ENCODE data around the gene TRPV2.
"Not testable (repeated sequence)": the region's sequence is repeated elsewhere in the genome, so short reads cannot be mapped to it uniquely, and the experiment has no call there.

TRPV2 gene

DNA sequence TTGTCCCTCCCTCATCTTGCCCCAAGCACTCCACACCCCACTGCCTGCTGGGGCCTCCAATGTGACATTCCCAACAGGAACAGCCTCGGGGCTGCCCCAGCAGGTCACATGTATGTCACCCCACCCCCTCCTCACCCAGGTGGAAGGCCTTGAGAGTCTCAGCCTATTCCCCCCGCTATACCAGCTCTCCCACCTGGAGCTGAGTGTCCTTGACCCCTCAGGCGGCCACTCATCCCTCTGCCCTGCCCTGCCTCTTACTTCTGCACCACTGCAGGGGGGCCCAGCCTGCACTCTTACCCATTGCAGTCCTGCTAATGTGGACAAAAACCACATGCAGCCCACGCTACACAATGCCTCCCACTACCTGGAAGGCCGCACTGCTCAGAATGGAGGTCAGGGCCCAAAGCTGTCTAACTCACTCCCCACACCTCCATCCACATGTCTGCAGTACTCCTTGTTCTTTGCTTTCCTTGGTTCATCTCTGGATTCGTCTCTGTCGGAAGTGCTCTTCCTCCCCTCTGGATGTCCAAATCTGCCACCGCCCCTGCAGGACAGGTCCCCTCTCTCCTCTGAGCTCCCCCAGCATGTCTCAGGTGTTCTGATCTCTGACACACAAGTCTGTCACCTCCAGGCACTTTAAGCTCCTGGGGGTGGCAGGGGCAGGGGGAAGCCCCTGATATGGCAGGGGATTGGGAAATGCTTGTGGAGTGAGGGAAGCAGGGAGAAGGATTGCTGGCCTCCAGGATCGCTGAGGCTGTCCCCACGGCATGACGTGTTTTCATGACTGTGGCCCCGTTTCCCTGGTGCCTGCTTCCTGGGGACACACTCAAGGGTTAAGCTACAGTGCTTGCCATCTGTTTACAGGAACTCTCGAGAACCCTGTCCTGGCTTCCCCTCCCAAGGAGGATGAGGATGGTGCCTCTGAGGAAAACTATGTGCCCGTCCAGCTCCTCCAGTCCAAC lies 20.8 kb downstream of the TRPV2 start:
- in situ Hi-C loops (cut with MboI; ENCODE audit: low sequenced_read_pairs) = no loop called here

- in situ Hi-C loops (cut with MboI; ENCODE audit: low sequenced_read_pairs) = no loop called here
These were observed 21.7 kb downstream of the TRPV2 start for GRCh38 chr17:16437083-16437482.

GRCh38 chr17:16438173-16438556 lies 22.8 kb downstream of the TRPV2 start:
- in situ Hi-C loops (cut with MboI; ENCODE audit: low sequenced_read_pairs) = no loop called here

DNA sequence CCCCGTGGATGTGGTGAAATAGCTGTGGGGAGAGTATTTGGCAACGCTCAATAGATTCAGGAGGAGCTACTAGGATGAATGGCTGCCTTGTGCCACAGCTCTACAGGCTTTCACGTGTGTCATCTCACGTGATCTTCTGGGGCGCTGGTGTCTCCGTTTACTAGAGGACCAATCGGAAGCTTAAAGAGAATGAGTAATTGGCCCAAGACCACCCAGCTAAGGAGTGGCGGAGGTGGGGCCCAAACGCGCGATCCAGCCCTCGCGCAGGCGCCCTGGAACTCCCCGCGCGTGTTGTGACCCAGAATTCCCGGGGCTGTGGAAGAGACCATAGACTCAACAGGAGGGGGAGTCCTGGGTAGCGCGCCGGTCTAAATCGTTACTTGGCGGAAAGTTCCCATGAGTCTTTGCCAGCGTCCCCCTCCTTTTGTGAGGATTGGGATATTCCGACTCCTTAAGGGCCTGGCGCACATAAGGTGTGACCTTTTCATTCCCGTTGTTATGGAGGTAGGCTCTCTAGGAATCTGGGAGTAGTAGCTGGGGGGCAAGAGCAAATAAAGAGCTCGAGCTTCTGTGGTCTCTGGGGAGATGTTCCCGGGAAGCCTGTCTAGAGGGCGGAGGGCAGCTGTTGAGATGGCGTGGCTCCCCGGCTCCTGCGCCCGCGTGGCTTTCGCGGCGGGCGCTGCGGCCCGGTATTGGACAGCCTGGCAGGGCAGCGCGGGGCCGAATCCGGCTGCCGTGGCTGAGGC lies 23.4 kb downstream of the TRPV2 start:
- in situ Hi-C loops (cut with MboI; ENCODE audit: low sequenced_read_pairs) = no loop called here

- in situ Hi-C loops (cut with MboI; ENCODE audit: low sequenced_read_pairs) = no loop called here
These were observed 24.0 kb downstream of the TRPV2 start for GRCh38 chr17:16439303-16439791.

- in situ Hi-C loops (cut with MboI; ENCODE audit: low sequenced_read_pairs) = no loop called here
These were observed 24.5 kb downstream of the TRPV2 start for GRCh38 chr17:16439811-16440351.

DNA sequence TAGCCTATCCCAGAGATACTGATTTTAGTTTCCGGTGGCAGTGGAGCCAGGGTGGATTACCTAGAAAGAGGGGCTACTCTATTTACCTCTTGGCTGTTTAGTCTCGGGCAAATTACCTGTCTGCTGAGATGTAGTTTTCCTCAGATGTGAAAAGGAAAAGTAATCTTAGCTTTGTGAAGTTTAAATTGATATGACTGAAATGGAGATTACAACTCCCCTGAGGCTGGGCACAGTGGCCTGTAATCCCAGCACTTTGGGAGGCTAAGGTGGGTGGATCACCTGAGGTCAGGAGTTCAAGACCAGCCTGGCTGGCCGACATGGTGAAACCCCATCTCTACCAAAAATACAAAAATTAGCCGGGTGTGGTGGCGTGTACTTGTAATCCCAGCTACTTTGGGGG lies 25.0 kb downstream of the TRPV2 start:
- in situ Hi-C loops (cut with MboI; ENCODE audit: low sequenced_read_pairs) = not testable (repeated sequence)

GRCh38 chr17:16440901-16441629 lies 25.7 kb downstream of the TRPV2 start:
- in situ Hi-C loops (cut with MboI; ENCODE audit: low sequenced_read_pairs) = no loop called here

DNA sequence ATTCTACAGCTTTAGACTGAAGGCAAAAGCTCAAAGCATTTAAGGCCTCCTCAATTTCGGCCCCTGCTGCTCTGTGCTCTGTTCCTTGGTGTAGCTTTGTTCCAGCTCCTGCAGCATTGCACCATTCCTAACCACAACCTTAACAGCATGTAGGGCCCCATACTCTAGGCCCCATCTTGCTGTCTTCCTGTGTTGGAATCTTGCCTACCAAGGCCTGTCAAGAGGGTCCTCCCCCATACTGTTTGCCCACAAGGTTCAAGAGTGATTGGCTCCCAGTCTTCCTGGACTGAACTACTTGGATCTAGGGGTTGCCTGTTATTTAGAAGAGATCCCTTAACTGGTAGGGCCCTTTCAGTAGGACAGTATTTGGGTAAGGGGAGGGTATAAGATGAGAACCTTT lies 26.8 kb downstream of the TRPV2 start:
- in situ Hi-C loops (cut with MboI; ENCODE audit: low sequenced_read_pairs) = no loop called here

DNA sequence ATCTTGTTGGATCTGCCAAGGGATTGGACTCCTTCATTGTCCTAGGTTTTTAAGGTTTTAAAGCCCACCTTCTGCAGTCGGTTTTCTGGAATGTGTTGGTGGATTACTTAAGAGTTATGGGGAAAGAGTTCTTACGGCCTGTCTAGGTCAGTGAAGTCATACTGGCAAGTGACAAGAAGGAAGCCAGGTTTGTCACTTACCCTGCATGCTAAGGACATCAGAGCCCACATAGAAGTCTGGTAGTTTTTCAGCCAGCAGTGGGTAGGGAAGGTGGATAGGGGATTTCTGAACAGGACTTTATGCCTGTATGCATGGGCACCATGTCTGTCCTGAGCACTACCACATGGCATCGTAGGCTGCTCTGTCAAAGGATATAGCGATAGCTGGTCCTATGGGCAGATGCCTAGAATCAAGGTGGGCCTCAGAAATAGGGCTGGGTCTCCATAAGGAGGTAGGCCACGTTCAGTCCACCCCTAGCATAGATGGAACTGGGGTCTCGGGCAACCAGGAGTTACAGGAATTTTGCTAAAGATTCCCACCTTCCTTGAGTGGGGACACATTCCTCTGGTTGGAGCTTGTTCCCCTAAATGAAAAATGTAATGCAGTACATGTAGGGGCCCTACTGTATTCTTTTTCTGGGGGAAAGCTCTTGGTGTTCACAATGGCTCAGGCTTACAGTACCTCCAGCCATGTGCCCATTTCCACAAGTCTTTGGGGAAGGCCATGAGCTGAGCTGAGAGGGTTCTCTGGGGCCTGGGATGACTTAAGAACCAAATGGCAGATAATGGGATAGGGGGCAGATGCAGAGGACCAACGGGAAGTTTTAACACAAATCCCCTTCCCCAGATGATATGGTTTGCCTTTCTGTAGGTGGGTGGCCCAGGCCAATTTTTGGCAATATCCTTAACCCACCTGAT lies 27.5 kb downstream of the TRPV2 start:
- in situ Hi-C loops (cut with MboI; ENCODE audit: low sequenced_read_pairs) = no loop called here

DNA sequence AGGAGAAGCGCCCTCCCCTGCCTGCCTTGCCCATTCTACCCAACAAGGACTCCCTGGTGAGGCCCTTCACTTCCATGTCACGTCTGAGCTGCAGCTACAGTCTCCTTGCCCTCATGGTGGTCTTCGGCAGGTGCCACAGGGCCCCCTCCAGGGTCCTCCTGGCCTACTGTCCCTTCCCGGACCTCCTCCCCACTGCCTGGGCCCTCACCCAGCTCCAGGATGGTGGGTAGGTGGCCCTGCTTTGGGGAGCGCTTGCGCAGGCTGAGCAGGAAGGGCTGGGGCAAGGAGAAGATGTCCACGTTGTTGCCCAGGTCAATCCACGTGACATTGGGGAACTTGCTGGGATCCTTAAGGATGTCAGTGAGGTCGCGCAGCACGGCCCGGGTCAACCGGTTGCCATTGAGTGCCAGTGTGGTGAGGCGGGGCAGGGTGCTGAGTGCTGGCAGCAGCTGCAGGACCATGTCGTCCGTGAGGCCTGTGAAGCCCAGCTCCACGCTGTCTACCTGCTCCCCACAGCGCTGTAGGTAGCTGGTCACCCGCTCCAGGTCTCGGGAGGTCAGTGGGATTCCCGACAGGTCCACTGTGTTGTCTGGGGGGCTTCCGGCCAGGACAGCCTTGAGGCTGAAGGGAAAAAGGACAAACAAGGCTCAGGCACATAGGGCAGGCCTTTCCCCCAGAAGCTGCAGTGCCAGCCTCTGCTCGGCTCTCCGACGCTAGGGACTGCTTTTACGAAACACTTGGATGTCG lies 28.3 kb downstream of the TRPV2 start:
- in situ Hi-C loops (cut with MboI; ENCODE audit: low sequenced_read_pairs) = no loop called here

DNA sequence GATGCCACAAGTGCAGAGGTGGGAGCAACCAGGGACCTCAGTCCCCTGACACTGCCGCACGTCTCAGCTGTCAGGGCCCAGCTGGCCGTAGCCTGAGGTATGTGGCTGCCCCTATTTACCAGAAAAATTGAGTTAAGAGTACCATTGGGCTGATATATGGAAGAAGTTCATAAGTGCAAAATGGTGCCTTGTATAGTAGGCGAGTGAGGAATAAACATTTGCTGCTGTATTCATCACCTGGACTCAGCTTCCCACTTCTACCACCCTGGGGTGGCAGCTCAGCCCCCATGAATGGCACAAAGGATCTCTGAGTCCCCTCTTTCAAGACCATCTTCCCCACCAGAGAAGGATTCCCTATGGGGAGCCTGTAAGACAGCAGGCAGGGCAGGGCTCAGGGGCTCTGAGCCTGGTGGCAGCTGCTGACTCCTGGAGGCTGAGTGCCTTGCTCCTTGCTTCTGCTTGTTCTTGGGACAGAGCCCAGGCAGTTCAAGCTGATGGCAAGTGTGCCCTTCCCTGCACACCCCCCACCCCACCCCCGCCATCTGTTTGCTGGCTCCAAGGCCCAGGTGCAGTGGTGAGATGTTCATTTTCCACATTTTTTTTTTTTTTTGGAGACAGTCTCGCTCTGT lies 29.0 kb downstream of the TRPV2 start:
- in situ Hi-C loops (cut with MboI; ENCODE audit: low sequenced_read_pairs) = no loop called here

DNA sequence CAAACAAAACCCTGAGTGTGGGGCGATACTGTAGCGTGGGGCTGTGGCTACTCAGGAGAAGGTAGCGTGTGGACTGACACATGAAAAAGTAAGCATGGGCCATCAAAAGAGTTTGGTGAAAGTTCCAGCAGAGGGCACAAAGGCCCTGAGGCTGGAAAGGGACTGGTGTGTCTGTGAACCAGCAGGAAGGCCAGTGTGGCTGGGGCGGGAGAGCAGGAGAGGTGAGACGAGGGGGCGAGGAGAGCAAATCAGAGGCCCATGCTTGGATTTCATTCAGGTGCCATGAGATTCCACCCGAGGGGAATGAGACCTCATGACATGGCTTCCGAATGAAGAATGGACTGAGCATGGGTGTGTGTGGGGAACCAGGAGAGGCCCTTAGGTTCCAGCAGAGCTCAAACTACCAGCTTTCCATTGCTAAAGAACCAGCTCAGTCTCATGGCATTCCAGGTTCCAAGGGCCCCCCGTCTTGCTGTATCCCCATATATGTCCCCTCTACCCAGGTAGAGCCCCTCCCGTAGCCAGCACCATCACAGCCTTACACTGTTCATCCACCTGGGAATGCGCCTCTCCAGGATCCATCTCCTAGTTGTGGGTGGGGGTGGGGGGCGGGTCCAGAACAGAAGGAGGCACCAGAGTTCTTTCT lies 31.1 kb downstream of the TRPV2 start:
- in situ Hi-C loops (cut with MboI; ENCODE audit: low sequenced_read_pairs) = no loop called here

- in situ Hi-C loops (cut with MboI; ENCODE audit: low sequenced_read_pairs) = no loop called here
These were observed 32.3 kb downstream of the TRPV2 start for GRCh38 chr17:16447676-16448075.

- in situ Hi-C loops (cut with MboI; ENCODE audit: low sequenced_read_pairs) = no loop called here
These were observed 33.1 kb downstream of the TRPV2 start for GRCh38 chr17:16448490-16448889.

GRCh38 chr17:16449121-16449570 lies 33.8 kb downstream of the TRPV2 start:
- in situ Hi-C loops (cut with MboI; ENCODE audit: low sequenced_read_pairs) = no loop called here

GRCh38 chr17:16450028-16450427 lies 34.7 kb downstream of the TRPV2 start:
- in situ Hi-C loops (cut with MboI; ENCODE audit: low sequenced_read_pairs) = no loop called here

GRCh38 chr17:16452268-16452667 lies 36.9 kb downstream of the TRPV2 start:
- in situ Hi-C loops (cut with MboI; ENCODE audit: low sequenced_read_pairs) = not testable (repeated sequence)

Measured in hTERT RPE-1 (cell line).